Measurements from ENCODE around the gene CSH1. TPM values are rescaled to one million over a fixed set of nuclear protein-coding genes. Genes with fewer than 3 reads are reported as not detected.
"Not testable (repeated sequence)": the region's sequence is repeated elsewhere in the genome, so short reads cannot be mapped to it uniquely, and the experiment has no call there.

The CSH1 gene
- not detected in 2 replicates for total RNA-seq

GRCh38 chr17:63896524-63897354, at the start of gene CSH1:
TSS of gene CSH1 (minus strand) at chr17:63896574. CDS start at chr17:63896511, 63 bp downstream.
- DNase-seq (ENCODE audit: extremely low read depth, low read depth, low spot score): not testable (repeated sequence)

DNA sequence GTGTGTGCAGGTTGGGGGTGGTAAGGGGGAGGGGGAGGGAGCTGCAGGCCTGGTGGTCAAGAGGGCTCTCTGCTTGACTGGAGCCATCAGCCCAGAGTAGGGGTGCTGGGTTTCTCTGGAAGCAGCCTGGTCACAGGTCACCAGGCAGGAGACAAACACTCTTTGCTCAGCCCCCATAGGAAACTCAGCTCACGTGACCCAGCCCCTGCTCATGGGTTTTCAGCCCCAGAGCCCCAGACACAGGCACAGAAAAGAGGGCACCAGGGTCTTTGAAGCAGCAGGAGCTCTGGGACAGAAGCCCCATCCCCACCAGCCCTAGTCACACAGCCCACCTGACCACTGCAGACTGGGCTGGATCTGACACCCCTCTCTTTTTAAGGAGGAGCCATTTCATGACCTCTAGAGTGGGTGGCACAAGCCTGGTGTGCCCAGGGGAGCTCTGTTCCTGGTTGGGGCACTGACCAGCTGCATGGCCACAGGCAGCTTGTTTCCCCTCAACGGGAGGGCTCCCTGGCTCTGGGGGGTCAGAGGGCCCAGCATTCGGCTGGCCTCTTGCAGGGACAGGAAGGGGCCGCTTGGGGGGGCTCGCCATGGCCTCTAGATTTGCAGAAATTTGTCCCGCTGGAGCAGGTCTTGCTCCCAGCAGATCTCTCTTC, 49.5 kb upstream of the CSH1 start:
- no peak for DNase-seq (ENCODE audit: extremely low read depth, low read depth, low spot score)

GRCh38 chr17:63944736-63945499, 48.5 kb upstream of the CSH1 start:
- DNase-seq (ENCODE audit: extremely low read depth, low read depth, low spot score): no peak

DNA sequence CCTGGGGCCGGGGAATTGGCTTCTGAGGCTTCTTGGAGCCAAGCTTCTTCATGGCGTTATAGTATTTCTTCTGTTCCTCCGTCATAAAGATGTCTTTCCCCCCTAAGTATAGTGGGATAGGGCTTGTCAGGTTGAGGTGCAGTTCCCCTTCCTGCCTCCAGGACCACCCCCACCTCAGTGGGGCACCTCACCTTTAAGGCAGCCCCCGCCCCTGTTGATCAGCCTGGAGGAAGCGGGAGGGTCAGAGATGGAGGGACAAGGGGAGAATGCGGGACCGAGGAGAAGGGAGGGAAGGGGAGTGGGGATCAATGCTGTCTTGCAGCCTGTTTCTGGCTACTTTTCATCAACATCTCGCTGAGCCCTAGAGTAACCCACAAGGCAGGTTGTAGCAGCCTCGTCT, 47.4 kb upstream of the CSH1 start:
- DNase-seq (ENCODE audit: extremely low read depth, low read depth, low spot score): no peak

GRCh38 chr17:63942309-63942985, 46.1 kb upstream of the CSH1 start:
- no peak for DNase-seq (ENCODE audit: extremely low read depth, low read depth, low spot score)

DNA sequence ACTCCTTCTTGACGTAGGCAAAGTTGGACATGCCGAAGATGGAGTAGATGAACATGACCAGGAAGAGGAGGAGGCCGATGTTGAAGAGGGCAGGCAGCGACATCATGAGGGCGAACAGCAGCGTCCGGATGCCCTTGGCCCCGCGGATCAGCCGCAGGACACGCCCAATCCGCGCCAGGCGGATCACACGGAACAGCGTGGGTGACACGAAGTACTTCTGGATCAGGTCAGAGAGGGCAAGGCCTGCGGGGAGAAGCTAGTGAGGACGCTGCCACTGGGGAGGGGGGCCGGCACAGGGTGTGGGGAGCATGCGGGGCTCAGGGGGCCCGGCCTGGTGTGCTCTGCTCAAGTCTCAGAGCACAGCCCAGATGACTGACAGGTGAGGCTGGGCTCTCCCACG, 45.4 kb upstream of the CSH1 start:
- DNase-seq (ENCODE audit: extremely low read depth, low read depth, low spot score): no peak

- no peak for DNase-seq (ENCODE audit: extremely low read depth, low read depth, low spot score)
These were observed 44.8 kb upstream of the CSH1 start for GRCh38 chr17:63941162-63941561.

- DNase-seq (ENCODE audit: extremely low read depth, low read depth, low spot score): no peak
These were observed 44.2 kb upstream of the CSH1 start for GRCh38 chr17:63940584-63940983.

- DNase-seq (ENCODE audit: extremely low read depth, low read depth, low spot score): no peak
These were observed 43.5 kb upstream of the CSH1 start for GRCh38 chr17:63939884-63940283.

GRCh38 chr17:63939401-63939800, 43.0 kb upstream of the CSH1 start:
- DNase-seq (ENCODE audit: extremely low read depth, low read depth, low spot score): no peak

DNA sequence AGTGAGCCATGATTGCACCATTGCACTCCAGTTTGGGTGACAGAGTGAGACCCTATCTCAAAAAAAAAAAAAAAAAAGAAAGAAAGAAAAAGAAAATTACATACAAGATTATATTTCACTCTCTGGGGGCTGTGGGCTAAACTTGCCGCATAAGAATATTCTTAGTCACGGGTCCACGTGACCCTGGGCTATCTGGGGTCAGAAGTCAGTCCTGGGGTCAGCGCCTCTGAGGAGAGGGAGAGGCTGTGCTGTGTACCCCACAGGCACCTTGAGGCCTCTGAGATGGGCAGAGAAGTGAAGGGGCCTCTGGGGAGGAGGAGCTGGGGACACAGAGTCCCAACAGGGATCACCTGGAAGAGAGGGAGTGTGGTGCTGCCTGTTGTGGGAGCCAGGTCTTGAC, 41.5 kb upstream of the CSH1 start:
- no peak for DNase-seq (ENCODE audit: extremely low read depth, low read depth, low spot score)

GRCh38 chr17:63937319-63937718, 40.9 kb upstream of the CSH1 start:
- DNase-seq (ENCODE audit: extremely low read depth, low read depth, low spot score): no peak

DNA sequence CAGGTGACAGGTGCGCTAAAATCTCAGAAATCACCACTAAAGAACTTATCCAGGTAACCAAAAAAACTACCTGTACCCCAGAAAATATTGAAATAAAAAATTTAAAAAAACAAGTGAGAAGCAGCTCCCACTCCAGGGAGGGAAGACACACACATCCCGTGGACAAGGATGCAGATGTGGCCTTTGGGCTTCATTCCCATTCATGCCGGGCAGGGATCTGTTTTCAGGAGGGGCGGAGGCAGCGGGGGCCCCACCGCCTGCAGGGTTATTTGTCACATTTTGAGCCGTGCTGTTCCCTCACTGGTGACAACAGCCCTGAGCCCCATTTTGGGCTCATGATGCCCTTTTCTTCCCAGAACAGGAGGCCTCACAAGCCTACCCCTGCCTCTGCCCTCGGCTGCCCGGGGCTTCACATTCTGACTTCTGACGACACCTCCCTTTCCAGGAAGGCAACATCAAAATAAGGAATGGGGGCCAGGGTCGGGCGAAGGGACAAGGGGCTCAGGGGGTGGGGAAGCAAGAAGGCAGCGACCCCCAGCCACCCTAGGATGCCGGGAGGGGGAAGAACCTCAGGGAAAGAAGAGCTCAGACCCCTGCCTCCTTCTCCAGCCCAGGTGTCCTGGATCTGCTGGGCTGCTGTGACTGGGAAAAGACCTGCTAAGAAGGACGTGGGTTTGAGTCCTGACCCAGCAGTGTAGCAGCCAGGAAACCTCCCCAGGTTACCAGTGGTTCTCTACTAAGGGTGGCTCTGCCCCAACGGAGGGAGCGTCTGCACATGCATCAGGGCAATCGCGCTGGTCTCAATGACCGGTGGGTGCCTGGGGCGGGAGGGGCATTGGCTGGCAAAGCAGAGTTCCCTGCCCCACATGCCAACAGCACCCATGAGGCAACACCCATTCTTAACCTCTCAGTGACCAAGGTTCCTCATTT, 38.1 kb upstream of the CSH1 start:
- no peak for DNase-seq (ENCODE audit: extremely low read depth, low read depth, low spot score)

DNA sequence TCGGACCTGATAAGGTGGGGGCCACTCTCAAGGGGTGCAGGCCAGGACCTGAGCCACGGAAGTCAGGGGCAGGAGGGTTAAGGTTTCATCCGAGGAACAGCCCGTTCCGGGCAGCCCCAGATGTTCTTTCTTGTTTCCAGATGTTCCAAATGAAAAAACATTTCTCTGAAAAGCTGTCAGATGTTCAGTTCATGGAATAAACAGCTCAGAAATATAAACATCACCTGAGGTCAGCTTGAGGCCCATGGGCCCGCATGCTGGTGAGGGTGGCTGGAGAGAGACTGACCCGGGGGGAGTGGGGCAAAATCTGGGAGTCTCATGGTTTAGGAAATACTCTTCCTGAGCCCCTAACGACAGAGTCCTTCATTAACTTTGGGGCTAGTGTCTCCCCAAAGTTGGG, 37.2 kb upstream of the CSH1 start:
- no peak for DNase-seq (ENCODE audit: extremely low read depth, low read depth, low spot score)

GRCh38 chr17:63932721-63933120, 36.3 kb upstream of the CSH1 start:
- no peak for DNase-seq (ENCODE audit: extremely low read depth, low read depth, low spot score)

- DNase-seq (ENCODE audit: extremely low read depth, low read depth, low spot score): no peak
These were observed 35.7 kb upstream of the CSH1 start, which contains the start of gene CD79B for GRCh38 chr17:63931981-63932561. TSS of gene CD79B (minus strand) at chr17:63932331. CDS start at chr17:63932261, 70 bp downstream.

GRCh38 chr17:63930951-63931575, 34.7 kb upstream of the CSH1 start:
- no peak for DNase-seq (ENCODE audit: extremely low read depth, low read depth, low spot score)

DNA sequence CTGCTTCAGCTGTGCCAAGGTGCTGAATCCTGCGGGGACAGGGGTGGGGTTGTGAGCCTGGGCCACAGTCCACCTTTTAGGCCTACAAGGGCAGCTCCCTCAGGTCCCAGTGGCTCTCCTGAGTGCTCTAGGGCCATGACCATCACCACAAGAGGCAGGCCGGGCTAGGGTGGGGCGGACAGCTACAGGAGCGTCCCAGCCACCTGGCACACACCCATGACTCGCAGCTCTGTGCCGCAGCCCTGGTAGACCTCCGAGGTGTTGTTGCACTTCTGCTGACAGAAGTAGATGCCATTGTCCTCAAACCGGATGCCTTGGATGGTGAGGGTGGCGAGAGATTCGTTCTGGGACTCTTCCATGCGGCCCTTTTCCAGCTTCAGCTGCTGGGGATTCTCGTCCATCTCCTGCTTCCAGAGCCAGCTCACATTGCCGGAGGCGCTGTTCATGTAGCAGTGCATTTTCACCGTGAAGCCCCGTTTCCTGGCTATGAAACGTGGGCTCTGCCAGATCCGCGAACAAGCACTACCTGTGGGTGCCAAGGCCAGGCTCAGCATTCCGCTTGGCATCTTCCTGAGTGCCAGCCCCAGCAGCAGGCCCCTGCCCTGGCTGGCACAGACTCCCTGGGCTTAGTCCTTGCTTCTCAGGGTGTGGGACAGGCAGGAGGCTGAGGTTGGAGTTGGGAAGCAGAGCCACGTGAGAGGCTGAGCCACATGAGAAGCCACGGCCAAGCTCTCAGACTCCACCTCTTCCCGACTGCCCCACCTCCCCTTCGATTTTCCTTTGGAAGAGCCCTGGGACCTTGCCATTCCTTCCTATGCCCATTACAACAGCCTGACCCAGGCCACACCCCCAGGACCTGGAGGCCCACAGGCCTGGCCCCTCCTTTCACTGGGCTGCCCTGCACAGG, 33.7 kb upstream of the CSH1 start:
- no peak for DNase-seq (ENCODE audit: extremely low read depth, low read depth, low spot score)

All from glomerular endothelial cell (primary cell).